HG03097 (cell line): Measurements from ENCODE around the gene PHAX.
"Not testable (repeated sequence)": the region's sequence is repeated elsewhere in the genome, so short reads cannot be mapped to it uniquely, and the experiment has no call there.

Experiments used
- ATAC-seq: cut with Tn5 transposase; IDR thresholded peaks from one replicate; pipeline ENCODE4 v1.9.1; 2021; ENCODE audit not compliant: unreplicated experiment, low FRiP score

Gene PHAX

GRCh38 chr5:126603402-126603991 is 2.8 kb downstream of the PHAX start:
- ATAC-seq = no peak

DNA sequence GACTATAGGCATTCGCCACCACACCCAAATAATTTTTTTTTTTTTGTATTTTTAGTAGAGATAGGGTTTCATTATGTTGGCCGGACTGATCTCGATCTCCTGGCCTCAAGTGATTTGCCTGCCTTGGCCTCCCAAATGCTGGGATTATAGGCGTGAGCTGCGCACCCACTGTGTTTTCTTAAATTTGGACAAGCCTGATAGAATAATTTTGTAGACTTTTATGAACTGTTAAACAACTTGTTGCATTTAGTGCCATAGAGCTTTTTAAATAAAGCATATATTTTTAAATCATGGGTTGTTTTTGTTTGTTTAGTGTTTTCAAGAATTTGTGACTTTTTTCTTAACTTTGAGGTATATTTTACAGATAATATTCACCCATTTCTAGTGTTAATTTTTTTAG is 4.8 kb downstream of the PHAX start:
- ATAC-seq = no peak

DNA sequence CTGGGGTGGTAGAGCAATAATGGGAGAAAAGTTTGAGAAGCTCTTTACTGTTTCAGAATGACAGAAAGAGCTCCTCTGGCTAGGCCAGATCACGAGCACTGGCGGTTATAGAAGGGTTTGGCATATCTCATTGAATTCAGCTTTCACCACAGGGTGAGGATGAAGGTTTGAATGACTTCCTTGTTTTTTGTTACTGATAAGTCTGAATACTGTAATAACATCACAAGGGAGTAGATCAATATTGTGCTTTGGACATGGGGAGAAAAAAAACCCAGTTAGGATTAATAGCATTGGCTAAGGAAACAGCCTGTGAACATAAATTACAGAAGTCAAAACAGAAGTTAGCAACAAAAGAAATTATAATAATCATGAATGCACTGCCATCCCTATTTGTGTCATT is 9.4 kb downstream of the PHAX start:
- ATAC-seq = no peak

- ATAC-seq = no peak
Measured at GRCh38 chr5:126610616-126611015, 9.9 kb downstream of the PHAX start.

DNA sequence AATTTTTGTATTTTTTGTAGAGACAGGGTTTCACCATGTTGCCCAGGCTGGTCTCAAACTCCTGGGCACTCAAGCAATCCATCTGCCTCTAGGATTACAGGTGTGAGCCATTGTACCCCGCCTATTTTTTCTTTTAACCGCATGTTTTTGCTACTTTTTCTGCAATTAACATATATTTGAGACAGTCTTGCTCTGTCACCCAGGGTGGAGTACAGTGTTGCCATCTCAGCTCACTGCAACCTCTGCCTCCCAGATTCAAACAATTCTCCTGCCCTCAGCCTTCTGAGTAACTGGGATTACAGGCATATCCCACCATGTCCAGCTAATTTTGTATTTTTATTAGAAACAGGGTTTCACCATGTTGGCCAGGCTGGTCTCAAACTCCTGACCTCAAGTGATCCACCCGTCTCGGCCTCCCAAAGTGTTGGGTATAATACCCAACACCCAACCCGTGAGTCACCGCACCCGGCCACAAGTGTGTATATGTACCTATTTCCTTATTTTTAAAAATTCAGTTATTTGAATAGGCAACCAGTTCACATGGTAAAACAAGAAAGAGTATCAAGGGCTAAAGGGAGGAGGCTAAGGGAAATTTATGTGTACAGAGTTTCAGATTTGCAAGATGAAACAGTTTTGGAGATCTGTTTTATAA is 13.3 kb downstream of the PHAX start:
- no peak for ATAC-seq

- ATAC-seq = peak; percentile 80
Measured at GRCh38 chr5:126615286-126615685, 14.5 kb downstream of the PHAX start.

GRCh38 chr5:126617603-126618002 is 16.9 kb downstream of the PHAX start:
- not testable (repeated sequence) for ATAC-seq

DNA sequence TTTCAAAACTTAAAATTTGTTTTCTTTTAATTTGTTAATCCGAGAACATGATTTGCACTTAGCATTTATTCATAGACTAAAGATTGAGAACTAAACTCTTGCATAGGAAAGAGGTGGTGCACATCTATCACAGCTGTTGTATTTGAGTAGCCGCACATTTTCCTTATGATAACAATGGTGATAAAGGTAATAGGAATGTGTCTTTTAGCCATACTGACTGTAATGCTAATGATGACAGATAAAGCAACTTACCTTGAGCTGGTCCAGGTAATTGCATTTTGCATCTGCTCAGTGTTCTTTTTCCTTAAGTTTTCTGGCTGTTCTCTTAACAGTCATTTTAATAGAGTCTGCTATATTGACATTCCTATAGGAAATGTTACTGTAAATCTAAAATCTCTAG is 19.0 kb downstream of the PHAX start:
- no peak for ATAC-seq

GRCh38 chr5:126624534-126624933 is 23.8 kb downstream of the PHAX start:
- ATAC-seq = no peak

DNA sequence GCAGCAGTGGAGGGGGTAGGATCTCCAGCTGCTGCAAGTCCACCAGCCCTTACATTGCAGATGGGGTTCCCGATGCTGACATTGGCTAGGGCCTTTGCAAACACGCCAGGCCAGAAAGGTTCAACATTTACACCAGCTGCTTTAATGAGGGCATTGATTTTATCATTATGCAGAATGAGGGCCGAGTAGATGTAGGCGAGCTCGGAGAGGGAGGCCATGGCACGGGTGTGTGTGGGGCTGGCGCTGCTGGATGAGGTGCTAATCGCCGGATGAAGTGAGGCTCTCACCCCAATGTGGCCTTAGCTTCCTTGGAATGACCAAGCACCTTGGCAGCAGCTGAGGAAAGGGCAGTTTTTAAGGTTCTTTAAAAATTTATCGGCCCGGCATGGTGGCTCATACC is 27.4 kb downstream of the PHAX start:
- ATAC-seq = no peak

DNA sequence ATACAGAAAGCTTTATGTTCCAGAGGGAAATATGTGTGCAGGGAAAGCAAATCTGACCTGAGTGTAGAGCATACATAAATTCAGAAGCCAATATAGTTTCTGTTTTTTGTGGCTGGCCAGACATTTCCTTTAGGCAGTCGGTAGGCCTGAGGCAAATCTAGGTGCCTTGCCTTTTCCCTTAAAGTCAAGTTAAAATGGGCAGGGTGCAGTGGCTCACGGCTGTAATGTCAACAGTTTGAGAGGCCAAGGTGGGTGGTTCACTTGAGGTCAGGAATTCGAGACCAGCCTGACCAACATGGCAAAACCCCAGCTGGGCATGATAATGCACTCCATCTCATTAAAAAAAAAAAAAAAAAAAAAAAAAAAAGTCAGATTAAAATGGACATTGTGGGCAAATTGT is 31.2 kb downstream of the PHAX start:
- no peak for ATAC-seq

DNA sequence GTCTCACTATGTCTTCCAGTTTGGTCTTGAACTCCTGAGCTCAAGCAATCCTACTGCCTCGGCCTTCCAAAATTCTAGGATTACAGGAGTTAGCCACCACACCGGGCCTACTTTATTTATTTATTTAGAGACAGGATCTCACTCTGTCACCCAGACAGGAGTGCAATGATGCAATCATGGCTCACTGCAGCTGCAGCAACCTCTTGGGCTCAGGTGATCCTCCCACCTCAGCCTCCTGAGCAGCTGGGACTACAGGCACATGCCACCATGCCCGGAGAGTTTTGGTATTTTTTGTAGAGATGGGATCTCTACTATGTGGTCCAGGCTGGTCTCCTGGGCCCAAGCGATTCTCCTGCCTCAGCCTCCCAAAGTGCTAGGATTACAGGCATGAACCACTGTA is 32.8 kb downstream of the PHAX start:
- ATAC-seq = no peak

GRCh38 chr5:126635585-126635984 is 34.8 kb downstream of the PHAX start:
- ATAC-seq = no peak

GRCh38 chr5:126636956-126637355 is 36.2 kb downstream of the PHAX start:
- no peak for ATAC-seq

- ATAC-seq = no peak
Measured at GRCh38 chr5:126640866-126641265, 40.1 kb downstream of the PHAX start.

DNA sequence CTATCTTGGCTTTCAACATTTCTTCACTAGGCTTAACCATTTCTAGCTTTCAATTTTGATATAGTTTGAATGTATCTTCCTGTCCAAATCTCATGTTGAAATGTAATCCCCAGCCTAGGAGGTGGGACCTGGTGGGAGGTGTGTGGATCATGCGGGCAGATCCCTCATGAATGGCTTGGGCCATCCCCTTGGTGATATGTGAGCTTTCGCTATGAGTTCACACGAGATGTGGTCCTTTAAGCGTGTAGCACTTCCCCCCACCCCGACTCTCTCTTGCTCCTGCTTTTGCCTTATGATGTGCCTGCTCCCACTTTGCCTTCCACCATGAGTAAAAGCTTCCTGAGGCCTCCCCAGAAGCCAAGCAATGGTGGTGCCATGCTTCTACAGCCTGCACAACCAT is 40.6 kb downstream of the PHAX start:
- ATAC-seq = no peak

GRCh38 chr5:126645132-126645531 is 44.4 kb downstream of the PHAX start:
- no peak for ATAC-seq

GRCh38 chr5:126647071-126647470 is 46.3 kb downstream of the PHAX start:
- ATAC-seq = no peak

DNA sequence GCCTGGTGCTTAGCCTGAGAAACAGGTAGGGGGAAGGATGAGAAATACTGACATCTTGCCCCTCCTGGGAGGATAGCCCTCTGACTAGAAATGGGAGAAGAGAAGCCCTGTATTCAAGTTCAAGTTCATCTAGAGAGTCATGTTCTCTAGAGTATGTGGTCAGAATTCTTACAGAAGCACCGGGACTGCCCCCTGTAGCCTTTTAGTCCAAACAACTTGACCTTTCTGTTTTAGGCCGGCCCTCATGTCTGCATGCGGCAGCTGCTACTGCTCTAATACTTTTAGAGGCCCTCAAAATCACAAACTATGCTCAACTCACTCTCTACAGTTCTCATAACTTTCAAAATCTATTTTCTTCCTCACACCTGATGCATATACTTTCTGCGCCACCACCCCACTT is 47.7 kb downstream of the PHAX start:
- no peak for ATAC-seq

DNA sequence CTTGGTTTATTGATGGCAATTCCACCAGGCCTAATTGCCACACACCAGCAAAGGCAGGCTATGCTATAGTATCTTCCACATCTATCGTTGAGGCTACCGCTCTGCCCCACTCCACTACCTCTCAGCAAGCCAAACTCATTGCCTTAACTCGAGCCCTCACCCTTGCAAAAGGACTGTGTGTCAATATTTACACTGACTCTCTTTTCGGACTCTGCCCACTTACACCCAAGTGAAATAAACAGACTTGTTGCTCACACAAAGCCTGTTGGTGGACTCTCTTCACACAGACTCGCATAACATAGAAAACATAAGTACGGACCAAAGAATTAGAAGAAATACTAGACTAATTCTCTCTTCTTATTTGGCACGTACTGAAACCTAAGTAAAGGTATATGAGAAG is 48.3 kb downstream of the PHAX start:
- not testable (repeated sequence) for ATAC-seq

- ATAC-seq = not testable (repeated sequence)
Measured at GRCh38 chr5:126649709-126650108, 49.0 kb downstream of the PHAX start.

GRCh38 chr5:126650463-126650862 is 49.7 kb downstream of the PHAX start:
- ATAC-seq = no peak
